K562 (cell line): Measurements from ENCODE around the gene DLAT. TPM values are rescaled to one million over a fixed set of nuclear protein-coding genes. Genes with fewer than 3 reads are reported as not detected.

Experiments
- ATAC-seq: fragments of 200-7000 bp; cut with Tn5 transposase; 3 replicates; pipeline ENCODE4 v1.9.1; 2020; ENCODE audit warnings: moderate library complexity
- BruUV-seq: library from RNA; stranded (reverse); fragments of 400-500 nt; replicated peaks from 2 replicates; lab custom pipeline; 2021; lab: Mats Ljungman, UMichigan
- CTCF ChIA-PET: fragments of 300-600 bp; formaldehyde crosslinking; extraction: SDS; loops from one replicate; lab custom pipeline; 2021; ENCODE audit warnings: low intra/inter-chr PET ratio; lab: Yijun Ruan, JAX
- POLR2A ChIA-PET: fragments of 300-600, 350-650 bp; sonication (Branson Sonifier 250); formaldehyde crosslinking; extraction: SDS; loops from one replicate; lab custom pipeline; 2021; ENCODE audit warnings: antibody characterized with exemption, inconsistent platforms; lab: Yijun Ruan, JAX
- DNase-seq, 4 experiments: peaks; one replicate each; pipeline versions ENCODE4 v3.0.0 to v3.0.0-alpha.2; 2011 to 2018; ENCODE audit warnings: low spot score in 3 of 4, mixed read lengths in 3 of 4; ENCODE audit errors: extremely low read depth in 1 of 4
- FAIRE-seq: peaks from 2 replicates; lab custom pipeline; 2011; peaks lifted over from hg19 to GRCh38; lab: Jason Lieb, UNC
- H2AFZ ChIP-seq: 2 replicates; pipeline ENCODE4 v1.6.0; 2011; ENCODE audit warnings: low read depth, low read length, control low read depth, inconsistent platforms
- H3K27ac ChIP-seq: fragments of 200-600 bp; 3 replicates; pipeline ENCODE4 v1.8.0; 2011; ENCODE audit warnings: low read depth, mild to moderate bottlenecking, control low read depth, inconsistent platforms, low read length, moderate library complexity, mixed read lengths; ENCODE audit errors: extremely low read depth
- H3K27me3 ChIP-seq, 2 experiments: fragments of 300-600 bp in 1 of 2; 2 replicates in 1 of 2; 3 replicates in 1 of 2; pipeline versions ENCODE4 v1.6.0 to v1.8.0; 2011; ENCODE audit warnings: inconsistent platforms in 2 of 2, low read length in 2 of 2, mild to moderate bottlenecking in 1 of 2, mixed read lengths in 1 of 2, moderate library complexity in 1 of 2; ENCODE audit not compliant: control insufficient read depth in 2 of 2, insufficient read depth in 2 of 2
- H3K36me3 ChIP-seq: fragments of 300-600 bp; 3 replicates; pipeline ENCODE4 v1.8.0; 2011; ENCODE audit warnings: mild to moderate bottlenecking, low read length, inconsistent platforms; ENCODE audit not compliant: control insufficient read depth, insufficient read depth
- H3K4me1 ChIP-seq, 2 experiments: fragments of 200-600 bp in 1 of 2; replicated peaks in 1 of 2; 2 replicates in 1 of 2; 3 replicates in 1 of 2; pipeline versions ENCODE4 v1.5.1 to v1.8.0; 2011; ENCODE audit warnings: inconsistent platforms in 2 of 2, low read length in 2 of 2, mild to moderate bottlenecking in 1 of 2, mixed read lengths in 1 of 2, moderate library complexity in 1 of 2; ENCODE audit not compliant: control insufficient read depth in 2 of 2, insufficient read depth in 2 of 2
- H3K4me2 ChIP-seq: 2 replicates; pipeline ENCODE4 v1.6.1; 2011; ENCODE audit warnings: low read length, control low read depth, inconsistent platforms, mixed read lengths; ENCODE audit not compliant: insufficient read depth
- H3K4me3 ChIP-seq: fragments of 200-600 bp; sonication (generic), shearing (Covaris generic); 2 replicates; pipeline ENCODE4 v1.5.1; 2016; ENCODE audit warnings: control low read depth, inconsistent platforms
- H3K79me2 ChIP-seq: fragments of 200-600 bp; 3 replicates; pipeline ENCODE4 v1.8.0; 2011; ENCODE audit warnings: low read length, inconsistent platforms; ENCODE audit not compliant: control insufficient read depth, insufficient read depth
- H3K9ac ChIP-seq, 2 experiments: 2 replicates each; pipeline versions ENCODE4 v1.6.0 to v1.6.1; 2011; ENCODE audit warnings: low read depth in 2 of 2, low read length in 2 of 2, control low read depth in 1 of 2, inconsistent platforms in 1 of 2, mild to moderate bottlenecking in 1 of 2, mixed read lengths in 1 of 2; ENCODE audit not compliant: insufficient read depth in 1 of 2
- H3K9me1 ChIP-seq: one replicate; pipeline ENCODE4 v1.6.0; 2011; ENCODE audit warnings: inconsistent platforms, mild to moderate bottlenecking, low read length, moderate library complexity; ENCODE audit not compliant: control insufficient read depth, insufficient read depth
- H3K9me3 ChIP-seq: replicated peaks from 2 replicates; pipeline ENCODE4 v1.5.1; 2011; ENCODE audit warnings: low read depth, low read length, inconsistent platforms; ENCODE audit not compliant: control insufficient read depth, insufficient read depth
- H4K20me1 ChIP-seq: replicated peaks from 2 replicates; pipeline ENCODE4 v1.6.1; 2011; ENCODE audit warnings: low read length, inconsistent platforms, mixed read lengths; ENCODE audit not compliant: control insufficient read depth, insufficient read depth
- CHD7 ChIP-seq: fragments of 200-600 bp; sonication (generic); IDR thresholded peaks from one replicate; pipeline ENCODE4 v1.6.1; 2012; ENCODE audit warnings: mild to moderate bottlenecking, low read depth, low read length, inconsistent platforms
- E2F3 ChIP-seq: fragments of 250-450 bp; sonication (Bioruptor Pico); IDR thresholded peaks from 2 replicates; pipeline ENCODE4 v1.4.0; 2020; ENCODE audit warnings: mild to moderate bottlenecking
- MCM7 ChIP-seq, 2 experiments: fragments of 450-650 bp; IDR thresholded peaks; 2 replicates each; pipeline ENCODE4 v1.6.1; 2016 to 2018
- MECOM ChIP-seq: fragments of 250-450 bp; sonication (Bioruptor Pico); IDR thresholded peaks from 2 replicates; pipeline ENCODE4 v1.8.0; 2022; ENCODE audit warnings: inconsistent platforms
- WHSC1 ChIP-seq: IDR thresholded peaks from one replicate; pipeline ENCODE4 v1.6.1; 2012; ENCODE audit warnings: low read length, control low read depth, inconsistent platforms
- XRCC5 ChIP-seq: fragments of 200-400 bp; formaldehyde crosslinking; IDR thresholded peaks from 2 replicates; pipeline ENCODE4 v1.6.1; 2017; ENCODE audit warnings: low read depth, mild to moderate bottlenecking, low read length
- ZNF324 ChIP-seq: fragments of 250-450 bp; sonication (Bioruptor Pico); IDR thresholded peaks from 2 replicates; pipeline ENCODE4 v1.4.0; 2020; ENCODE audit warnings: mild to moderate bottlenecking
- WGBS: fragments of 100-300 bp; shearing (Covaris generic); methylation state at CpG from one replicate; pipeline ENCODE4 v1.1.6; 2016; ENCODE audit warnings: low coverage, mixed read lengths; ENCODE audit not compliant: insufficient coverage; ENCODE audit errors: missing lambda C conversion rate; 5-methylcytosine and 5-hydroxymethylcytosine counted together
- in situ Hi-C: fragments of 300-500 bp; cut with MboI; formaldehyde crosslinking; loops from 4 replicates; pipeline ENCODE4 v1.15.0; 2018; ENCODE audit warnings: inconsistent platforms, mixed read lengths
- intact Hi-C: fragments of 100-400 bp; cut with micrococcal nuclease; formaldehyde crosslinking; loops from 2 replicates; pipeline ENCODE4 v1.14.2; 2022
- polyA plus RNA-seq, 8 experiments: library from polyadenylated mRNA; depleted of rRNA in 4 of 8; stranded (reverse) in 5 of 8; unstranded in 3 of 8; fragments of >200 nt; fragmentation: Nextera tagmentation in 2 of 8; fragmentation: Illumina TruSeq in 1 of 8; extraction: Ambion mirVana in 2 of 8; extraction: Trizol in 1 of 8; gene quantifications; 2 replicates each; pipeline versions ENCODE4 v1.2.1 to v1.2.3, GENCODE V29; 2011 to 2014; ENCODE audit warnings: inconsistent platforms in 1 of 8, missing spikeins in 1 of 8
- total RNA-seq, 7 experiments: library from RNA; depleted of rRNA in 6 of 7; stranded (reverse); fragments of >200 nt in 6 of 7; fragmentation: Illumina TruSeq in 2 of 7; extraction: Trizol in 2 of 7; gene quantifications; 2 replicates each; pipeline versions ENCODE4 v1.2.1 to v1.2.3, GENCODE V29; 2011 to 2021; ENCODE audit warnings: low replicate concordance in 1 of 7
- TF ChIP-seq, protein P1 (sequence below): IDR thresholded peaks from 3 replicates; pipeline ENCODE4 v1.6.1; 2011; ENCODE audit warnings: borderline replicate concordance, mild to moderate bottlenecking; ENCODE audit not compliant: insufficient read length, insufficient read depth
- TF ChIP-seq, protein P2 (sequence below): sonication (generic); formaldehyde crosslinking; IDR thresholded peaks from 2 replicates; pipeline ENCODE4 v1.8.1; 2023; ENCODE audit warnings: mild to moderate bottlenecking, missing genetic modification reagents

DLAT gene
- total and polyA plus RNA-seq, 9 of the 15 experiments (the other 6 are each of a cell fraction or from before 2014, with no cell fraction given) = 41.7 to 152 (median 105) TPM

- 83% methylated on average over 3 of the region's 3 CpGs for WGBS
- Histone ChIP-seq H3K9me3 (no peaks in the 10 kb centered on the region), H3K4me3 (no peak overlapping the region), H3K9me1 (no peaks in the 10 kb centered on the region), H3K27me3 (no peaks in the 10 kb centered on the region), H3K9ac (no peak overlapping the region), H4K20me1 (no peaks in the 10 kb centered on the region), H3K36me3 (peaks cover 85% of the 10 kb centered on the region), H3K27ac (no peak overlapping the region), H3K4me1 (no peaks in the 10 kb centered on the region), H3K4me2 (no peak overlapping the region), H3K79me2 (peaks cover 33% of the 10 kb centered on the region), H2AFZ (no peak overlapping the region)
- intact Hi-C loops = no loop called here
- no peak for DNase-seq
- CTCF ChIA-PET = no interaction called here
- no peak for FAIRE-seq
- in situ Hi-C loops = no loop called here
- ATAC-seq = no peak
- BruUV-seq = no TSS peak
- POLR2A ChIA-PET = no interaction called here
- TF ChIP-seq, protein P1, sequence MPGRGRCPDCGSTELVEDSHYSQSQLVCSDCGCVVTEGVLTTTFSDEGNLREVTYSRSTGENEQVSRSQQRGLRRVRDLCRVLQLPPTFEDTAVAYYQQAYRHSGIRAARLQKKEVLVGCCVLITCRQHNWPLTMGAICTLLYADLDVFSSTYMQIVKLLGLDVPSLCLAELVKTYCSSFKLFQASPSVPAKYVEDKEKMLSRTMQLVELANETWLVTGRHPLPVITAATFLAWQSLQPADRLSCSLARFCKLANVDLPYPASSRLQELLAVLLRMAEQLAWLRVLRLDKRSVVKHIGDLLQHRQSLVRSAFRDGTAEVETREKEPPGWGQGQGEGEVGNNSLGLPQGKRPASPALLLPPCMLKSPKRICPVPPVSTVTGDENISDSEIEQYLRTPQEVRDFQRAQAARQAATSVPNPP = no peak
- TF ChIP-seq ZNF324 = no peak
- no peak for TF ChIP-seq WHSC1
- TF ChIP-seq MECOM = no peak
- no peak for TF ChIP-seq CHD7
- no peak for TF ChIP-seq MCM7 (IDR thresholded peaks at IDR 0.05)
- TF ChIP-seq, protein P2, sequence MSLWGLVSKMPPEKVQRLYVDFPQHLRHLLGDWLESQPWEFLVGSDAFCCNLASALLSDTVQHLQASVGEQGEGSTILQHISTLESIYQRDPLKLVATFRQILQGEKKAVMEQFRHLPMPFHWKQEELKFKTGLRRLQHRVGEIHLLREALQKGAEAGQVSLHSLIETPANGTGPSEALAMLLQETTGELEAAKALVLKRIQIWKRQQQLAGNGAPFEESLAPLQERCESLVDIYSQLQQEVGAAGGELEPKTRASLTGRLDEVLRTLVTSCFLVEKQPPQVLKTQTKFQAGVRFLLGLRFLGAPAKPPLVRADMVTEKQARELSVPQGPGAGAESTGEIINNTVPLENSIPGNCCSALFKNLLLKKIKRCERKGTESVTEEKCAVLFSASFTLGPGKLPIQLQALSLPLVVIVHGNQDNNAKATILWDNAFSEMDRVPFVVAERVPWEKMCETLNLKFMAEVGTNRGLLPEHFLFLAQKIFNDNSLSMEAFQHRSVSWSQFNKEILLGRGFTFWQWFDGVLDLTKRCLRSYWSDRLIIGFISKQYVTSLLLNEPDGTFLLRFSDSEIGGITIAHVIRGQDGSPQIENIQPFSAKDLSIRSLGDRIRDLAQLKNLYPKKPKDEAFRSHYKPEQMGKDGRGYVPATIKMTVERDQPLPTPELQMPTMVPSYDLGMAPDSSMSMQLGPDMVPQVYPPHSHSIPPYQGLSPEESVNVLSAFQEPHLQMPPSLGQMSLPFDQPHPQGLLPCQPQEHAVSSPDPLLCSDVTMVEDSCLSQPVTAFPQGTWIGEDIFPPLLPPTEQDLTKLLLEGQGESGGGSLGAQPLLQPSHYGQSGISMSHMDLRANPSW = no peak
- no peak for TF ChIP-seq XRCC5
- TF ChIP-seq E2F3 (CRISPR knock-in tag) = no peak
Measured at GRCh38 chr11:112050721-112051120, 25.5 kb downstream of the DLAT start.
